Left kidney (tissue), 8 donors: Measurements from ENCODE around the gene SLFN12. TPM values are rescaled to one million over a fixed set of nuclear protein-coding genes. Genes with fewer than 3 reads are reported as not detected.
A peak's percentile ranks its signal among the peaks of the same experiment; 100 is the strongest.
"Not testable (repeated sequence)": the region's sequence is repeated elsewhere in the genome, so short reads cannot be mapped to it uniquely, and the experiment has no call there.

ENCODE experiments used
- DNase-seq: peaks from one replicate; pipeline ENCODE4 v3.0.0-alpha.2; 2013
- long read RNA-seq, 8 donors: transcript quantifications; one replicate each; lab custom pipeline, GENCODE V29; 2026
- polyA plus RNA-seq: library from polyadenylated mRNA; unstranded; fragments of 120-200 nt; gene quantifications from one replicate; pipeline ENCODE4 v1.2.1, GENCODE V29; 2013; ENCODE audit not compliant: insufficient read length

The SLFN12 gene
- polyA plus RNA-seq = 21.1 TPM
- long read RNA-seq, donor 1, partial matches to known transcripts = 0 of 2 reads
- long read RNA-seq, donor 1, other reads (novel, unspliced or antisense) = 0 of 2 reads
- long read RNA-seq, donor 2, partial matches to known transcripts = 0 of 1 reads
- long read RNA-seq, donor 2, other reads (novel, unspliced or antisense) = 0 of 1 reads
- long read RNA-seq, donor 3 = 0 reads
- long read RNA-seq, donor 4 = 0 reads
- long read RNA-seq, donor 5 = 0 reads
- long read RNA-seq, donor 6, partial matches to known transcripts = 0 of 3 reads
- long read RNA-seq, donor 6, other reads (novel, unspliced or antisense) = 0 of 3 reads
- long read RNA-seq, donor 7, partial matches to known transcripts = 0 of 5 reads
- long read RNA-seq, donor 7, other reads (novel, unspliced or antisense) = 0 of 5 reads
- long read RNA-seq, donor 8 = 0 reads

DNA sequence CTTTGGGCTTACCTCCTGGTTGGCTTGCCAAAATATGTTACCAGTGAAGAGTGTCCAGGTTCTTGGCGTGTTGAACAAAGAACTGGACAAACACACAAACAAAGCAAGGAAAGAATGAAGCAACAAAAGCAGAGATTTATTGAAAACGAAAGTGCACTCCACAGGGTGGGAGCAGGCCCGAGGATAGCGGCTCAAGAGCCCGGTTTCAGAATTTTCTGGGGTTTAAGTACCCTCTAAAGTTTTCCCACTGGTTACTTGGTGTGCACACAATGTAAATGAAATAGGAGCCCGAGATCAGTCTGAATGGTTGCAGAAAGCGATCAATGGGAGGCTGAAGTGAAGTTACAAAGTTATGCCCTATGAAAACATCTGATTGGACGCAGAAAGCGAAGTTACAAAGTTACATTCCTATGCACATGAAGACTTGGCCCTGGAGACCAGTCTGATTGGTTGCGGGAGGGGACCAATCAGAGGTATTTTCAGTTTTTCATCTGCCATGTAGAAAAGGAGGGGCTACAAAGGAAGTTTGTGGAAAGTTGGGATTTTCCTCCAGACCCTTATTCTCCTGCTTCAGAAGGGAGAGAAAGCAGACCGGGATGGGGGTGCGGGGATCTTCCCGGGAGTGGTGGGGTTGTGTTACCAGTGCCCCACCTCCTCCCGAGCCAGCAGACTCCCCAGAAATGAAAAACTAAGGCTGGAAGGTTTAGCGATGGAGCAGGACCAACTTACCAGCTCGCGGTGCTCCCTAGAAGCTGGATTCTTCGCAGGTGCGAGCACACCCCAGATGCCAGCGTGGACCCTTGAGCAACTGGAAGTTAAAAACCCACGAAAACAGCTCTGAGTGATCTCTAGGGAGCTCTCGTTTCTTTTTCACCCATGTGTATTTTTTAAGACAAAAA lies at the start of gene SLFN12:
SLFN12 (minus strand) TSS at position 325 of the 899 bp plus-strand sequence. CDS start 9,472 bp downstream, outside the sequence.
- DNase-seq = peak; percentile 92

GRCh38 chr17:35479271-35479670 lies 47.0 kb upstream of the SLFN12 start:
- no peak for DNase-seq

DNA sequence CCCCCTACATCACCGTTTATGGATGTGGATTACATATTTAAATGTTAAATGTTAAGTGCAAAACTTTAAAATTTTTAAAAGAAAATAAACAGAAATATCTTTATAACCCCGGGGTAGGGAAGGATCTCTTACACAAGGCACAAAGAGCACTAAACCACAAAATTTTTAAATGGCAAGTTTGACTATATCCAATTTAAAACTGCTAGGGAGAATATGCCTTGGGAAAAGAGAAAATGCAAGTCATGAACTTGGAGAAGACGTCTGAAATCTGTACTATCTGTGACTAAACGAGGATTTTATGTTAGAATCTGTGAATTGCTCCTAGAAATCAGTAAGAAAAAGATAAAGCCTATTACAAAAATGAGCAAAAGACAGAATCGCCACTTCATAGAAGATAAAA lies 44.9 kb upstream of the SLFN12 start:
- DNase-seq = no peak

DNA sequence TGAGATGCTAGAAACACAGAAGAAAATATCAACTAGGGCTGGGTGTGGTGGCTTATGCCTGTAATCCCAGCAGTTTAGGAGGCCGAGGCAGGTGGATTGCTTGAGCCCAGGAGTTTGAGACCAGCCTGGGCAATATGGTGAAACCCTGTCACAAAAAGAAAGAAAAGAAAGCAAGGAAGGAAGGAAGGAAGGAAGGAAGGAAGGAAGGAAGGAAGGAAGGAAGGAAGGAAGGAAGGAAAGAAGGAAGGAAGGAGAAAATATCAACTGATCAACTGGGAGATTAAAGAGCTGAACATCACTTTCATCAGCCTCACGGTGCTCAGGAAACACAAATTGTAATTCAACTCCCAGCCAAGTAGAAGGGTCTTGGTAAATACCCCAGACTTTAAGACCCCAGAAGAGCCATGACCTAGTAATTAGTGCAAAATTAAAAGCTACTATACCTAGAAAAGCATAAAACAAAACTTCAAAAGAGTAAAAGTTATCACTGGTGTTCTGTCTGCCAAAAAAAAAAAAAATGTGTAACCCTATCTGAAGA lies 44.1 kb upstream of the SLFN12 start:
- no peak for DNase-seq

- no peak for DNase-seq
Observed at GRCh38 chr17:35468475-35468874, 36.2 kb upstream of the SLFN12 start.

DNA sequence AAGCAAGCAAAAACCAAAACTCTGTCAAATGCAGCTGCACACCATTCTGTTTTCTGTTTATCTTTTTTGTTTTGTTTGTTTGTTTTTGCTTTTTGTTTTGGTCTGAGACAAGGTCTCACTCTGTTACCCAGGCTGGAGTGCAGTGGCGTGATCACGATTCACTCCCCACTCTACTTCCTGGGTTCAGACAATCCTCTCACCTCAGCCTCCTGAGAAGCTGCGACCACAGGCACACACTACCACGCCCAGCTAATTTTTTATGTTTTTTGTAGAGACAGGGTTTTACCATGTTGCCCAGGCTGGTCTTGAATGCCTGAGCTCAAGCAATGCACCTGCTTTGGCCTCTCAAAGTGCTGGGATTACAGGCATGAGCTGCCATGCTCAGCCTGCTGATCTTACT lies 35.5 kb upstream of the SLFN12 start:
- no peak for DNase-seq

DNA sequence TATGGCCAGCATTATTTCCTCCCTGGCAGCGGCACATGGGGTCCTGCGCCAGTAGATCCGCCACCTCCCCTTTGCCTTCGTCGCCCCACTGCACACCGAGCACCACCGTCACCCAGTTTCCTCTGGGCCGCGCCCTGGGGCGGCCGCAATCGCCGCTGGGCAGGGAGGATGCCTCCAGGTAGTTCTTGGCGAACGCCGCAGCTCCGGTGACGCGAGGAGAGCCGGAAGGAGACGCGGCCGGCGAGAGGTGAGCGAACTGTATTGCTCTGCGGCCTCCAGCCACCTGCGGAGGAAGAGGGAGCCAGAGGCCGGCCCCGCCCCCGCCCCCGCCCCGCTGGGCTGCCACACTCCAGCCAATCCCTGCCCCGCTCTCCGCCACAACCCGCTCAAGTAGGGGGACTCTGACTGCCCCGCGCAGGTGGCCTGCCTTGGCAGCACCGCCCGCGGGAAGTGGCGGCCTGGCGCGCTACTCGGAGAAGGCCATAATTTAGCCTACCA lies 28.1 kb upstream of the SLFN12 start:
- DNase-seq = peak; percentile 35

GRCh38 chr17:35454035-35454434 lies 21.7 kb upstream of the SLFN12 start:
- DNase-seq = not testable (repeated sequence)

DNA sequence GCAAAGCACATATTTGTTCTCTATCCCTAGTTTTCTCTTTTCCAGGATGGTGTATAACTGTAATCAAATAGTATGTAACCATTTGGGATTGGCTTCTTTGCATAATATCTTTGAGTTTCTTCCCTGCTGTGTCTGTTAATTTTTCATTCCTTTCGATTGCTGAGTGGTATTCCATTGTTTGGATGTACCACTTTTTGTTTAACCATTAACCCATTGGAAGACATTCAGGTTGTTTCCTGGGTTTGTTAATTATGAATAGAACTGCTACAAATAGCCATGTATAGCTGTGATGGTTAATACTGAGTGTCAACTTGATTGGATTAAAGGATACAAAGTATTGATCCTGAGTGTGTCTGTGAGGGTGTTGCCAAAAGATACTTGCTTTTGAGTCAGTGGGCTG lies 20.9 kb upstream of the SLFN12 start:
- DNase-seq = no peak

DNA sequence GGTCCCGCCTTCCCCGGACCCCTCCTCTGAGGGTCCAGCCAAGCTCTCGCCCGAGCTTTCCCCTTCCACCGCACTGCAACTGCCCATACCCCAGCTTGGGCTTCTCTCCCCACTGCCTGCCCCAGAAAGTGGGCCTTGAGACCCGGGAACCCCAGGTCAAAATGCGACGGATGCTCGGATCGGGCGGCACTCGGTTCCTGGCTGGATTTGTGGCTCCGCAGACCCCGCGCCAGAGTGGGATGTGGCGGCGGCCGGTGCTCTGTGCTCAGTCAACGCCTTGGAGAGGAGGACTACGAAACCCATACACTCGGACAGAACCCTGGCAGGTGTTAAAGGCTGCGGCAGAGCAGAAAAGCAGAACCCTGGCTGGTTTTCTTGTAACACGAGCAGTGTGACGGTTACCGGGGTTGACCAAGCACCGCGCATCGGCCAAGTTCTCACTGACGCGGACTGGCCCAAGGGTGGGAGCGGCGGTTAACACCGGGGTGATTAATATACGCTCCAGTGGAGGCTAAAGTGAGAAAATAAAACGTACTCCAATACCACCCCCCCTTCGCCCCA lies 17.2 kb upstream of the SLFN12 start:
- DNase-seq = peak; percentile 36

DNA sequence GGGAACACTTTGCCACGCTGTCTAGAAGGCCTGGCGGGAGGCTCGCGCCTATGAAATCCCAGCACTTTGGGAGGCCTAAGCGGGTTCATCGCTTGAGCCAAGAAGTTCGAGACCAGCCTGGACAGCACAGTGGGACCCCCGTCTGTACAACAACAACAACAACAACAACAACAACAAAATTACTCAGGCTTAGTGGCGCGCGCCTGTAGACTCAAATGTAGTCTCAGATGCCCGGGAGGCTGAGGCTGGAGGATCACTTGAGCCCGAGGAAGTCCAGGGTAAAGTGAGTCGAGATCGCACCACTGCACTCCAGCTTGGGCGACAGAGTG lies 16.6 kb upstream of the SLFN12 start:
- DNase-seq = no peak

DNA sequence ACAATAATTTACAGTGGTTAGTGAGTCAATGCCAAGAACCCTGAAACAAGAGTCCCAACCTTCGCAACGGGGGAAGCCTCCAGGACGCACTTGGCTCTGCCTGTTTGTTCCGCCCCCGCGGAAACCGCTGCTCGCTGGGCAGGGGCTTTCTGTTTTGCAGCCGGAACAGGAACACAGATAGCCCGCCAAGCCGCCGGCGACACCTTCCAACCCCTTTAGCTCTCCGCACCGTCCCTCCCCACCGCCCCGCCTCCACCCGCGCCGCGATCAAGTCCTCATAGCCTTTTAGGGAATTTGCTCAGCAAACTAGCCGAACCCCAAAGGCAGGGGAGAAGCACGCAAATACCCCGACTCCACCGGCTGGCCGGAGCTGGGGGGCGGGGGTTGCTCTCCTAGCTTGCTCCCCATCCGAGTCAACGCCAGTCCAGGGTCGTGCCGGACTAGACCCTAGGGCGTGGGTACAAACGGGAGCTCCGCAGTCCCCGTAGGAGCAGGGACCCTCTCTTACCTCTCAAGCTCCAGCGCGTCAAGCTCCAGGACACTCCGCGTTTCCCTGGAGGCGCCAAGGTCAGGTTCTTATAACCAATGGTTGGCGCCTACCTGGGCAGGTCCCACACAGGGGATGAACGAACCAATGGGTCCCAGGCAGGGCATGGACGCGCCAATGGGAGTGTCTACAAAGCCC lies 16.1 kb upstream of the SLFN12 start, which contains the start of gene SLFN13:
SLFN13 (minus strand) TSS at position 553 of the 685 bp plus-strand sequence. CDS start 3,086 bp downstream, outside the sequence.
- DNase-seq = peak; percentile 70

- DNase-seq = no peak
Observed at GRCh38 chr17:35447499-35447898, 15.2 kb upstream of the SLFN12 start.

DNA sequence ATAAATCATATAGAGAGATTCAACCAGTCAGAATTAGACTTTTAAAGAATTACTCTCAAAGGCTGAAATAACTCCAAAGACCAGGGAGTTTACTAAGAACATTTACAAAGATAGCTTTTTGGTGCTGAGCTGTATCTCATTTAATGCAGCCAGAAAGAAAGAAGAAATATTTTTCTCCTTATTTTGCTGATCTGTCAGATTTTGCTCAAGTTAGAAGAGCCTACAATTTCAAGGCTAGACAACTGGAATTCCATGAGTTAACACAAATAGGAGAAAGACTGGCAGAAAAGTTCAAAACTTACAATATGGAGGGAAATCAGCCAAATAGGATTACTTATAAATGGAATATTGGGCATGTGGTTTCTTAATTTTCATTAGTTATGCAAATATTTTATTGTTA lies 6.1 kb upstream of the SLFN12 start:
- DNase-seq = no peak

GRCh38 chr17:35433075-35433894 lies 985 bp upstream of the SLFN12 start:
- DNase-seq = peak; percentile 82

- no peak for DNase-seq
Observed at GRCh38 chr17:35429702-35430101, 2.6 kb downstream of the SLFN12 start.

GRCh38 chr17:35428229-35428628 lies 4.1 kb downstream of the SLFN12 start:
- DNase-seq = no peak

DNA sequence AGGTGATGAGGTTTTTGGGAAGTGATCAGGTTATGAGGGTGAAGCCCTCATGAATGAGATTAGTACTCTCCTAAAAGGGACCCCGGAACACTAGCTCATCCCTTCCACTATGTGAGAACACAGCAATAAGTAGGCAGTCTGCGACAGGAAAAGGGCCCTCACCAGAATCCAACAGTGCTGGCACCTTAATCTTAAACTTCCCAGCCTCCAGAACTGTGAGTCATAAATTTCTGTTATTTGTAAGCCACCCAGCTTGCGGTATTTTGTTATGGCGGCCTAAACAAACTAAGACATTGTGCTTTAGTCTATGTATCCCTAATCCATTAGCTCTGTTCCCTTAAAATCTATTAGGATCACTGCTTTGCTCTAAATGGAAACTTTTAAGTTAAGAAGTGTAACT lies 8.5 kb downstream of the SLFN12 start:
- DNase-seq = no peak

DNA sequence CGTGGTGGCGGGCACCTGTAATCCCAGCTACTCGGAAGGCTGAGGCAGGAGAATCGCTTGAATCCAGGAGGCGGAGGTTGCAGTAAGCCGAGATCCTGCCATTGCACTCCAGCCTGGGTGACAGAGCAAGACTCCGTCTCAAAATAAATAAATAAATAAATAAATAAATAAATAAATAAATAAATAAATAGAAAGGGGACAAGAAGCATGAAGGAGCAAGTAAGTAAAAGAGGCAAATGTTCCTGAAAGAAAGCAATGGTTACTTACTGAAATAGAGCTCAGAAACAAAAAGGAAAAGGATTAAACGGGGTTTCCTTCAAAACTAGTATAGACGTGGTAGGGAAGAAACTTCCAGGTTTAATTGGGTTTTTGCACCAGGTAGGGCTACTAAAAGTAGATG lies 11.2 kb downstream of the SLFN12 start:
- DNase-seq = not testable (repeated sequence)

- no peak for DNase-seq
Observed at GRCh38 chr17:35416659-35417058, 15.6 kb downstream of the SLFN12 start.

DNA sequence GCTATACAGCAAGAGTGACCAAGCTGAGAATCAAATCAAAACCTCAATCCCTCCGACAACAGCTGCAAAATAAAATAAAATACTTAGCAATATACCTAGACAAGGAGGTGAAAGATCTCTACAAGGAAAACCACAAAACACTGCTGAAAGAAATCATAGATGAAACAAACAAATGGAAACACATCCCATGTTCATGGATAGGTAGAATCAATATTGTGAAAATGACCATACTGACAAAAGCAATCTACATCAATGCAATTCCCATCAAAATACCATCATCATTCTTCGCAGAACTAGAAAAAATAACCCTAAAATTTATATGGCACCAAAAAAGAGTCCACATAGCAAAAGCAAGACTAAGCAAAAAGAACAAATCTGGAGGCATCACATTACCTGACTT lies 17.6 kb downstream of the SLFN12 start:
- DNase-seq = not testable (repeated sequence)
